SH-SY5Y (cell line): Measurements from ENCODE around the gene GHSR.

Experiments
- GATA2 ChIP-seq: IDR thresholded peaks from 2 replicates; pipeline ENCODE4 v1.6.1; 2011; ENCODE audit warnings: mild to moderate bottlenecking, low read depth, low read length
- GATA3 ChIP-seq: IDR thresholded peaks from 2 replicates; pipeline ENCODE4 v1.6.1; 2011; ENCODE audit warnings: low read depth, mild to moderate bottlenecking, low read length, moderate library complexity

GHSR gene

GRCh38 chr3:172449466-172450149 lies 1.4 kb upstream of the GHSR start:
- TF ChIP-seq GATA3 = no peak
- TF ChIP-seq GATA2 = no peak

GRCh38 chr3:172448661-172449465 lies 607 bp upstream of the GHSR start:
- no peak for TF ChIP-seq GATA3
- TF ChIP-seq GATA2 = no peak

- TF ChIP-seq GATA2 (no peak), GATA3 (no peak)
Measured at GRCh38 chr3:172446198-172446597, 2.1 kb downstream of the GHSR start.

- no peak for TF ChIP-seq GATA2
Measured at GRCh38 chr3:172444821-172445220, 3.4 kb downstream of the GHSR start.

GRCh38 chr3:172442606-172443005 lies 5.7 kb downstream of the GHSR start:
- TF ChIP-seq GATA2 (no peak), GATA3 (no peak)

GRCh38 chr3:172441581-172441980 lies 6.7 kb downstream of the GHSR start:
- no peak for TF ChIP-seq GATA2
- TF ChIP-seq GATA3 = no peak

GRCh38 chr3:172438186-172438585 lies 10.1 kb downstream of the GHSR start:
- TF ChIP-seq GATA3 (no peak), GATA2 (no peak)

- TF ChIP-seq GATA3 = no peak
- TF ChIP-seq GATA2 = no peak
Measured at GRCh38 chr3:172437713-172438112, 10.5 kb downstream of the GHSR start.

- TF ChIP-seq GATA3 = no peak
- TF ChIP-seq GATA2 = no peak
Measured at GRCh38 chr3:172415323-172415722, 32.9 kb downstream of the GHSR start.

GRCh38 chr3:172411478-172411947 lies 36.7 kb downstream of the GHSR start:
- TF ChIP-seq GATA3 = no peak
- TF ChIP-seq GATA2 = no peak

GRCh38 chr3:172410702-172411477 lies 37.4 kb downstream of the GHSR start:
- no peak for TF ChIP-seq GATA2
- TF ChIP-seq GATA3 = no peak

GRCh38 chr3:172407872-172408271 lies 40.4 kb downstream of the GHSR start:
- TF ChIP-seq GATA3 (no peak), GATA2 (no peak)

- TF ChIP-seq GATA3 (no peak), GATA2 (no peak)
Measured at GRCh38 chr3:172405914-172406313, 42.3 kb downstream of the GHSR start.

GRCh38 chr3:172404237-172404962 lies 43.9 kb downstream of the GHSR start:
- TF ChIP-seq GATA3 = no peak
- no peak for TF ChIP-seq GATA2
